ENCODE data around the gene DBH.
"Not testable (repeated sequence)": the region's sequence is repeated elsewhere in the genome, so short reads cannot be mapped to it uniquely, and the experiment has no call there.

The DBH gene

DNA sequence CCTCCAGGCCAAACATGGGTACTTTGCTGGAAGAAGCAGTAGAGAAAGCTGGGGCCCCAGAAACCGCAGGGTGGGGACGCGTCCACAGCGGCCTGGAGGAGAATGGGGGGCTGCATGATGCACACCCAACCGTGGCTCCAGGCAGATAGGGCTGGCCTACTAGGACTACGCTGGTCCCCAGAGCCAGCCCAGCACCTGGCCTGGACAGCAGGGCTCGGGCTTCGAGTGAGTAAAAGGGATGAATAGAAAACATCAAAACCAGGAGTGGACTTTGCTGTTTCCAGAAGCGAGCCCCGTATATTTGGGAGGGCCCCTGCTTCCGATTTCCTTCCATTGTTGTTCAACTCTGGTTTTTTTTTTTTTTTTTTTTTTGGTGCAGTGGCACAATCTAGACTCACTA is 30.7 kb downstream of the DBH start:
- no peak for DNase-seq (ENCODE audit: low read depth in 2 of 2)

GRCh38 chr9:133667759-133668450 is 31.7 kb downstream of the DBH start:
- DNase-seq (ENCODE audit: low read depth in 2 of 2), result no peak

- DNase-seq (ENCODE audit: low read depth in 2 of 2), result no peak
Observed at GRCh38 chr9:133669182-133669801, 33.1 kb downstream of the DBH start.

DNA sequence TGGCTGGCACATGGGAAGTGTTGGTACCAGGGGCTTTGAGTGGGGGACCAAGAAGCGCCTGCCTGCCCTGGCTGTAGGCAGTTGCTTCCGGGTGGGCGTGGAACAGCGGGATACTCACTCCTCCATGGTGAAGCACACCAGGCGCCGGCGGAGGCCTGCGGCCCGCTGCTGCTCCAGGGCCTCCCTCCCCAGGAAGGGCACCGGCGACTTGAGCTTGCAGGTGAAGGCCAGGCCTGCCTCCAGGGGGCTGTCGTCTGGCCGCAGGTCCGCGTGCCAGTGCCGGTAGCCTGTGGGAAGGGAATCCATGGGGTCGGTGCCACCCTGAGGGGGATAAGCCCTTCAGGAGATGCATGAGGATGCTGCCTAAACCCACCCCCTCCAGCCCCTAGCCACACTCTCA is 34.3 kb downstream of the DBH start:
- DNase-seq (ENCODE audit: low read depth in 2 of 2), result no peak

- DNase-seq (ENCODE audit: low read depth in 2 of 2), result no peak
Observed at GRCh38 chr9:133671371-133671770, 35.2 kb downstream of the DBH start.

- DNase-seq (ENCODE audit: low read depth in 2 of 2), result no peak
Observed at GRCh38 chr9:133672503-133673257, 36.5 kb downstream of the DBH start.

DNA sequence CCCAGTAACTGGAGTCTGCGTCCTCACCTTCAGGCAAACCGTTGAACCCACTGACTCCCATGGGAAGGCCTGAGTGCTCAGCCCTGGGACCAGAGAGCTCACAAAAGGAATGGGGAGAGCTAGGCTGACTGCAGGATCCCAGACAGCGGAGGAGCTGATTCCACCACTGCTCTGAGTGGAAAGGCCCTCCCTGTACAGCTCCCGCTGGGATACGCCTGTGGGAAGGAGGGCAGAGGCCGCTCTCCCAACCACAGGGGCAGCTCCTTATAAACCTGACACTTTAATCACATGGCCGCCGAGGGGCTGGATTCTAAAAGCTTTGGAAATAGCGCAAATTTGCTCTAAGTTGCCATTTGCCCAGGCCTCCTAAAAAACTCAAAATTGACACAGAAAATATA is 37.1 kb downstream of the DBH start:
- no peak for DNase-seq (ENCODE audit: low read depth in 2 of 2)

DNA sequence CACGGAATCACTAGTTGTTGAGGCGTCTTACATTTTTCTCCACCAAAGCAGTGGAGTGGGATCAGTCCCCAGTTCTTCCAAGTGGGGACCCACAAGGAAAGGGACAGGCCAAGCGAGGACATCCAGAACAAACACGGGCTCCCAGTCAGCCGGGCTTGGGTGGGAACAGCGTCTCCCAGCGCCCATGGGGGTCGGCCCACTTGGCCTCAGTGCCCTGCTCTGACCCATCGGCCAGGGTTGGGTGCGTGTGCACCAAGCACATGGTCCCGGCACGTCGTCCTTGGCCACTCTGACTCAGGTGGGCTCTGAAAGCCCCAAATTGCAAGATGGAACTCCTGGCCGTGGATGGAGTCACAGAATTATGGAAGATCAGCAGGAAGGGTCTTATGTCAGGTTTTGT is 37.9 kb downstream of the DBH start:
- DNase-seq (ENCODE audit: low read depth in 2 of 2), result no peak

DNA sequence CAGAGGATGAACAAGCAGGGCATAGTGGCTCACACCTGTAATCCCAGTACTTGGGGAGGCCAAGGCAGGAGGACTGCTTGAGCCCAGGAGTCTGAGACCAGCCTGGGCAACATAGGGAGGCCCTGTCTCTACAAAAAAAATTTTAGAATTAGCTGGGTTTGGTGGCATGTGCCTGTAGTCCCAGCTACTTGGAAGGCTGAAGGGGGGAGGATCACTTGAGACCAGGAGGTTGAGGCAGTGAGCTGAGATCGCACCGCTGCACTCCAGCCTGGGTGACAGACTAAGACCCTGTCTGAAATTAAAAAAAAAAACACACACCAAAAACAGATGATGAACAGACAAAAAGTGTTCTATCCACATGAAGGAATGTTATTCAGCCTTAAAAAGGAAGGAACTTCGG is 39.6 kb downstream of the DBH start:
- not testable (repeated sequence) for DNase-seq (ENCODE audit: low read depth in 2 of 2)

GRCh38 chr9:133676450-133676849 is 40.3 kb downstream of the DBH start:
- no peak for DNase-seq (ENCODE audit: low read depth in 2 of 2)

GRCh38 chr9:133677126-133678010 is 41.2 kb downstream of the DBH start:
- DNase-seq (ENCODE audit: low read depth in 2 of 2), result no peak

DNA sequence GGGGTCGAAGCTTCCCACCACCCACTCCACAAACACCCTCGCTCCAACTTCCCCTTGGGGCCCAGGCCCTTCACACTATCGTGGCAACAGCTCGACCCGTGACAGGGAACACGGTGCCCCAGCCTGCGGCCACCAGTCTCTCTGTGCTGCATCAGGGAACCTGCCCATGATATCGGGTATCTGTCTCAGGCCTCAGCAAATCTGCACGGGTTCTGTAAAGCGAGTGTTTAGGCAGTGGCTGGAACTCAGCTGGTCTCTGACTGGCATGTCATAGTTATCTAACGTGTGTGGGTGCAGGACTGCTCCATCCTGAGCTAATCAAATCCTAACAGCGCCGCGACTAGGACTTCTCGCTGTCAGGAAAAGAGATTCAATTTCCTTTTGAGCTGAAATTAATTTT is 42.9 kb downstream of the DBH start:
- no peak for DNase-seq (ENCODE audit: low read depth in 2 of 2)

- DNase-seq (ENCODE audit: low read depth in 2 of 2), result no peak
Observed at GRCh38 chr9:133679466-133680061, 43.4 kb downstream of the DBH start.

DNA sequence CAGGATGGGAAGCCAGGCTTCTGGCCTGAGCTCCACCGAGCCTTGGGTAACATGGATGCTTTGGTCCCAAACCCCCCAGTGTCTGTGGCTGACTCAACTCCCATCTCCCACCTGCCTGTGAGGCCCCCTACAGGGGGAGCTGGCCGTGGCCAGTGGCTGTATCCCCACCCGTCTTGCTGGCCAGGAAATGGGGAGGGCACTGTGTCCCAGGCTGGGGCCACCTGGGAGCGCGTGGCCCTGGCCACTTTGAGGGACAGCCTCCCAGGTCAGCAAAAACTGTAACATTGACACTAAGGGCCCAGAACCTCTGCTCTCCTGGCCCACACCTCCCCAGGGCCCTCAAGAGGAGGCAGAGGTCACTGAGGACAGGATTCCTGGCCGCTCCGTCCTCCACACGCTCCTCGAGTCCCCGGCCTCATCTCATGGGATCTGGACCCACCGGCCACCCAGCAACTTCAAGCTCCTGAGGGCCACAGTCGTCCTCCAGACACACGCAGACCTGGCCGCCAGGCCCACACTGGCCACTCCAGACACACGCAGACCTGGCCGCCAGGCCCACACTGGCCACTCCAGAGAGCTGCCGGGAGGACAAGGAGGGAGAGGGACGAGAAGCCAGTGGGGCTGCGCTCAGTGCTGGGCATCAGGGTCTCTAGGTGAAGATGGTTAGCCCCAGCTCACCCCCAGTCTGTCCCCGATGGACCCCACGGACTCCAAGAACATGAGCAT is 44.2 kb downstream of the DBH start:
- DNase-seq (ENCODE audit: low read depth in 2 of 2), result no peak

DNA sequence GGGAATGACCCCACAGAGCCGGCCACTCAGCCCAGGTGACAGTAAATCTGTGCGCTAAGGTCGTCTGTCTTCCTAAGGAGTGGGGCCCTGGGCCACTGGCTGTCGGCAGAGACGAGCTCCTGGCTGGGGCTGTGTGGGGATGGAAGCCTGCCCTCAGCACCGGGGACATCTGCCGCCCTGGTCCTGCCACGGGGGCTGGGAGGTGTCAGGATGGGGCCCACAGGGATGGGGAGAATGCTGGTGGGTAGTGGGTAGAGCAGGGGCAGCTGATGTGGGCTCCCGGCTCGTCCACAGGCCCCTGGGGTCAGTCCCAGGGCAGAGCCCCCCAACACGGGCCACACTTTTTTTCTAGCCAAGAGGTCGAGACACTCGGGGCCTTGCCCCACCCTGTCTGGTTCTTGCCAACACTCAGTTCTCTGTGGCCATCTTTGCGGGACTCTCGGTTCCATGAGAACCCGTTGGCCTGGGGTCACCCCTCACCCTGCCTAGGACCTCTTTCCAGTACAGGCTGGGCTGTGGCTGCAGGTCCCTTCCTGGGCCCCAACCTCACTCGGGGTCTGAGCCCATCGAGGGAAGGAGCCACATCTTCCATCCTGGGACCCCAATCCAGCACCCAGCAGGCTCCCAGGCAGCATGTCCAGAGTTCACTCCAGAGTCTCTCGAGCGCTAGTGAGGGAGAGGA is 45.0 kb downstream of the DBH start:
- DNase-seq (ENCODE audit: low read depth in 2 of 2), result no peak

DNA sequence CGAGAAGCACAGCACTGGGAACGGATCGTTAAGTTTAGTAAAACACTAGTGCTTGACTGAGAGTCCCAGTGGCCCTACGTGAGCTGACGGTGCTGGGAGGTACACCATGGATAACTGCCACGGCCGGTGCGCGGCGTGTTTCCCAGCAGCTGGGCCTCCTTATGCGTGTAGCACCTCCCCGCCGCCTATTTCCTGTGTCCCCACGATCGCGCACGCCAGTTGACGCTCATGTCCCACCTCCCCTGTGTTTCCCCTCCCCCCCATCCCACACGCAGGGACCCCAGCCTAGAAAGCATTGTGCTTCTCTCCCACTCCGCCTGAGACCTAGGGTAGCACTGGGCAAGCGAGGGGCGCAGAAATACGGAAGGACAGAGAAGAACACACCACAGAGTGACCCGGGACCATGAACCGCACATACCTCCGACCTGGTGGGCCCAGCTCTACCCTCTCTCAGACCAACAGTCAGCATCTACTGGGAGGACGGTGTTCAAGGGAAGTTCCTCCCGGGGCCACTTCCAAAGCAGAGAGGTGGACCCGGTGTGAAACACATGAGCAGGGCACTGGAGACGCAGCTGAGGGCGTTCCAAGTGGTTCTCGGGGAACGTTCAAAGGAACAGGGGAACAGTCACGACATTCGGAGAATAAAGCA is 45.6 kb downstream of the DBH start:
- no peak for DNase-seq (ENCODE audit: low read depth in 2 of 2)

GRCh38 chr9:133682818-133683585 is 46.8 kb downstream of the DBH start:
- no peak for DNase-seq (ENCODE audit: low read depth in 2 of 2)

DNA sequence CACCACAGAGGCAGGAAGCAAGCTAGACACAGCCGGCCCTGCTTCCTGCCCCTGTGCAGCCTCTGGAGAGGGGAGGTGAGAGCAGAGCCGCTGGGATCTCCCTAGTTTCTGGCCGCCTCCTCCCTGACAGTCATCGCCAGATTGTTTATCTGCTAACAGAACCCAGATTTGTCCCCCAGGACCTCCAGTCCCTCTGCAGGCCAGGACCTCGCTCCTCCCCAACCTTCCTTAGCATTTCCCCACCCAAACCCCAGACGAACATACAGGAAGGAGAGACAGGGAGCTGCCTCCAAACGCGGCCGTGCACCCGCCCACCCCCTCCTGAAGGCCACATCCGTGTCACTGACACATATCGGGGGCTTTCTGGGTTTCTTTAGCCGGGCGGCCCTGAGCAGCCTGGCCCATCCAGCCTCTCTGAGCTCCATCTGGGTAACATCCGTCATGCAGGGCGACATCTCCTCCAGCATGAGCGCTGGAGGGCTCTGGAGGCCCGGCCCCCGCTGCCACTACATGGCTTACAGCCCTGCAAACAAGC is 47.5 kb downstream of the DBH start:
- DNase-seq (ENCODE audit: low read depth in 2 of 2), result peak; percentile 51 to 60
